GM12892 (cell line): ENCODE data around the gene ADAM30.

Experiments used
- POLR2A ChIP-seq: IDR thresholded peaks from 2 replicates; pipeline ENCODE4 v1.6.1; 2011; ENCODE audit warnings: low read depth, low read length, control low read depth
- POLR2AphosphoS5 ChIP-seq: IDR thresholded peaks from 2 replicates; pipeline ENCODE4 v1.6.1; 2011; ENCODE audit warnings: low read depth, low read length, control low read depth
- TAF1 ChIP-seq: IDR thresholded peaks from 2 replicates; pipeline ENCODE4 v1.6.1; 2011; ENCODE audit warnings: low read depth, mild to moderate bottlenecking, control low read depth, low read length, borderline replicate concordance

- no peak for TF ChIP-seq POLR2A
- TF ChIP-seq POLR2AphosphoS5: no peak
- TF ChIP-seq TAF1: no peak
Measured at GRCh38 chr1:119941392-119941791, 45.1 kb upstream of the ADAM30 start.
